ENCODE results near the gene BMP7.

DNA sequence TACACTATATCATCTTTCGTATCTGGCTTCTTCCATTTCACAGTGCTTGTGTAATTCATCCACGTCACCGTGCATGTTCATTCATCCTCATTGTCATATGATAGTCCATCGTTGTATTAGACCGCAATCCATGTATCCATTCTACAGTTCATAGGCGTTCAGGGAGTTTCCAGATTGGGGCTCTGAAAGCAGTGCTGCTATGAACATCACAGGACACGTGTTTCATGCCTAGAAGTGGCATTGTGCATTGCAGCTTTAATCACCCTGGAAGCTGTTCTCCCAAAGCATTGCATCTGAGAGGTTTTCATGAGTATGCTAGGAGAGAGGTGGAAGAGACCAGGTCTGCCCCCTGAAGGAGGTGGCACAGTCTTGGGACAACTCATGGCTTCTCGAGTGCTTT, 35.3 kb downstream of the BMP7 start:
- TF ChIP-seq EZH2phosphoT487 (IDR thresholded peaks at IDR 0.05; ENCODE audit: borderline replicate concordance, low read depth, low read length), result no peak
- TF ChIP-seq, protein P1, sequence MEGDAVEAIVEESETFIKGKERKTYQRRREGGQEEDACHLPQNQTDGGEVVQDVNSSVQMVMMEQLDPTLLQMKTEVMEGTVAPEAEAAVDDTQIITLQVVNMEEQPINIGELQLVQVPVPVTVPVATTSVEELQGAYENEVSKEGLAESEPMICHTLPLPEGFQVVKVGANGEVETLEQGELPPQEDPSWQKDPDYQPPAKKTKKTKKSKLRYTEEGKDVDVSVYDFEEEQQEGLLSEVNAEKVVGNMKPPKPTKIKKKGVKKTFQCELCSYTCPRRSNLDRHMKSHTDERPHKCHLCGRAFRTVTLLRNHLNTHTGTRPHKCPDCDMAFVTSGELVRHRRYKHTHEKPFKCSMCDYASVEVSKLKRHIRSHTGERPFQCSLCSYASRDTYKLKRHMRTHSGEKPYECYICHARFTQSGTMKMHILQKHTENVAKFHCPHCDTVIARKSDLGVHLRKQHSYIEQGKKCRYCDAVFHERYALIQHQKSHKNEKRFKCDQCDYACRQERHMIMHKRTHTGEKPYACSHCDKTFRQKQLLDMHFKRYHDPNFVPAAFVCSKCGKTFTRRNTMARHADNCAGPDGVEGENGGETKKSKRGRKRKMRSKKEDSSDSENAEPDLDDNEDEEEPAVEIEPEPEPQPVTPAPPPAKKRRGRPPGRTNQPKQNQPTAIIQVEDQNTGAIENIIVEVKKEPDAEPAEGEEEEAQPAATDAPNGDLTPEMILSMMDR (conservative IDR thresholded peaks at IDR 0.05; ENCODE audit: low read length), result no peak

Data from OCI-LY7 (cell line).